Activated CD4-positive, CD25-positive, alpha-beta regulatory T cell (primary cell): ENCODE data around the gene UBE2S.
"Not testable (repeated sequence)": the region's sequence is repeated elsewhere in the genome, so short reads cannot be mapped to it uniquely, and the experiment has no call there.

Source experiments
- DNase-seq, 4 experiments: peaks; one replicate each; lab custom pipeline; 2025; lab: John Stamatoyannopoulos, UW

UBE2S gene

DNA sequence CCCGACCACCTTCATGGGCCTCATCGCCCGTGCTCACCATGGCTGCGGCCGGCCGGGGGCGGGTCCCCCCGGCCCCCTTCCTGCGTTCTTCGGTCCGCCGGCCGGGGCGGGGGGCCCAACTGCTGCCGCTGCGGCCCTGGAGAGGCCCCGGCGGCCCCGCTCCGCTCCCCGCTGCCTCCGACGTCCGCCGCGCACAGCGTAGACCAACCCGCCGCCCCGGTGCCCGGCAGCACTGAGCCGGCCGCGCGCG, at the start of gene UBE2S:
Gene UBE2S (minus strand): TSS at position 239 of the 250 bp plus-strand sequence. CDS start 199 bp downstream, at position 40.
- DNase-seq, result not testable (repeated sequence)

DNA sequence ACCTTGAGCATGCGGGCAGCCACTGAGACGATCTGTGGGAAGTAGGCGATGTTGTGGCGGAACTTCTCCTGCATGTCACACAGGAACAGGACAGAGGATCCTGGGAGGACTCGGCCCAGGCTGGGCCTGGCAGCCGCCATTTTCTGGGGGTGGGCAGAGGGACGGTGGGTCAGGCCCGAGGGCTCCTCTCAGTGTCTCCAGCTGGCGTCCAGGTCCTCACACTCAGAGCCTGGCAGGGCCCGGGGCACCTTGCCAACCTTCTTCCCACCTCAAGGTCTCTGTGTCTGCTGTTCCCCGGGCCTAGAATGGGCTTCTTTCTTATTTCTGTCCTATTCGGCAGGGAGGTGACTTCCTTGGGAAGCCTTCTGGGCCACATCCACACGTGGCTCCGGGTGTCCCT, 48.8 kb upstream of the UBE2S start:
- DNase-seq, result no peak

DNA sequence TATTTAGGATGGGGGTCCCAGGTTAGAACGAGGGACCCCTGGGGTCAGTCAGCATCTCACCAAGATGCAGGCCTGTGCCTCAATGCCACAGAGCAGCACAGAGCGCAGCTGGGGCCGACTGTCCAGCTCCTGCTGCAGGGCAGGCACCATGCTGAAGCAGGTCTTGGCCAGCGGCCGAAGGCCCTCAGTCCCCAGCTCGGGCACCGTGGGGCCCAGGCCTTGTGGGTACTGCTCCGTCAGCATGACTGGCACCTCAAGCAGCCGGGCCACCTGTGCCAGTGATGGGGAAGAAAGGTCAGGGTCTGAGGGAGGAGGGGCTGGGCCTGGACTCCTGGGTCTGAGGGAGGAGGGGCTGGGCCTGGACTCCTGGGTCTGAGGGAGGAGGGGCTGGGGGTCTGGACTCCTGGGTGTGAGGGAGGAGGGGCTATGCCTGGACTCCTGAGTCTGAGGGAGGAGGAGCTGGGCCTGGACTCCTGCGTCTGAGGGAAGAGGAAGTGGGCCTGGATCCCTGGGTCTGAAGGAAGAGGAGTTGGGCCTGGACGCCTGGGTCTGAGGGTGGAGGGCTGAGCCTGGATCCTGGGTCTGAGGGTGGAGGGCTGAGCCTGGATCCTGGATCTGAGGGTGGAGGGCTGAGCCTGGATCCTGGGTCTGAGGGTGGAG, 48.1 kb upstream of the UBE2S start:
- no peak for DNase-seq

DNA sequence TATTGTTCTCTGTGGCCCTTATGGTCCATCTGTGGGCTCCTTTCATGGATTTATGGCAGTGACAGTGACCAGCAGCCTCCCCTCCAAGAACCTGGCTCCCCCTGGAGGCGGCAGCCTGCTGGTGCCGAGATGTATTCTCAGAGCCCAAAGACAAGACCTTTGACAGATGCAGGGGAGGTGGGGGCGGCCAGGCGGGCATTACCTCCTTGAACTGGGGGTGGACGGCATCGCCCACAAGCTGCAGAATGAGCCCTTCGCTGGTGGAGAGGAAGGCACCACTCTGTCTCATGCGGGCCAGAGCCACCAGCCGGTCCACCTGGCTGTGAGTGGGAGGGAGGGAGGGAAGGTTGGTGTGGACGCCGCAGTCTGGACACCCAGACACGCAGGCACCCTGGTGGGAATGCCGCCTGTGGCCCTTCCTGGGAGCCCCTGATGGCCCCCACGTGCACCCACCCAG, 47.2 kb upstream of the UBE2S start:
- DNase-seq, result peak in 1 of 4 experiments; percentile 22

DNA sequence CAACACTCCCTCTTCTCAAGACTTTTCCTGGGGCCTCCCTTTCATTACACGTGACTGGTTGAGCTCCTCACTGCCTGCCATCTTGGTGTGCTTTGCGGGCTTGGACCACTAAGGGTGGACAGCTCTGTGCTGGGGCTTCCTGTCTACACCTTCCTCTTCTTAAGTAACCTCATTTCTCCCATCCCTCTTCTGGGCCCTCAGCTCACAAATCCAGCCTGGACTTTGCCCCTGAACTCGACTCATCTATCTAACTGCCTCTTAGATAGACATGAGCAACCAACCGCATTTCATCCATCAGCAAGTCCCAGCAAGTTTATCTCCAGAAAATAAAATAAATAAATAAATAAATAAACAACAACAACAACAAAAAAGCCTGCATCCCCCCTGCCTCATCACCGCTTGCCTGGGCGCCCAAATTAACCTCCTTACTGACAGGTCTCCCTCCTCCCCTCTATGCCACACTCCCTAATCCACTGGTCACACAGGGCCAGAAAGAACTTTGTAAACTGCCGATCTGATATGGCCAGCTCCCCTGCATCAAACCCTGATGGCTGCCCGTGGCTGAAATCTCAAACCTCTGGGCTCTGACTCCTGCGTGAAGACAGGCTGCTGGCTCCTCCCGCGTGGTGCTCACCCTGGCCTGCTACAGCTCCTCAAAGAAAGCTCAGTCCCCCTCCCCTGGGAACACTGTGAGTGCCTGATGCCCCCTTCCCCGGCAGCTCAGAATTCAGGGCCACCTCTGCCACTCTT, 46.1 kb upstream of the UBE2S start:
- no peak for DNase-seq

DNA sequence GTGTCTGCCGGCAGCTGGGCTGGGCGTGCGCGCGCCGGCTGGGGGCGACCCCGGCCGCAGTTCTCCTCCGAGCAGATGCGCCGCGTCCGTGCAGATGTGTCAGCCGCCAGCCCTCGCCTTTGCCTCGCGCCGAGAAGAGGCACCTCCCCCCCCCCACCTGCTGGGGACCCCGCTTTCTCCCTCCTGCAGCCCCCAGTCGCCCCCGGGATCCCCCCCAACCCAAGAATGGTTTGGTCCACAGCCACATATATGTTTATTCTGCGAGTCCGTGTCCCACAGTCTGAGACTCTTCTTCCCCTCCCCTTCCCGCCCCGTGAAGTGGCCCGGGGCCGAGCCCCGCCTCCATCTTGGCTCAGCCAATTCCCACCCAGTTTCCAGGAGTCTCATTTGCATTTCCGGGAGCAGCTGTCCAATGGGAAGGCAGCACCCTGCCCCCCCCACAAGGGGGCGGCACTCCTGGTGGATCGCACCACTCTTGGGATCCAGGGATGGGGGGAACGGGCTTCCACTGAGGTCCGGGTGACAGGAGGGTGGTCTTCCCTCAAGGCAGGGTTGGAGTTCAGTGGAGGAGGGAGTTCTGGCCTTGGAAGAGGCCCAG, 45.3 kb upstream of the UBE2S start:
- DNase-seq, result peak in 1 of 4 experiments; percentile 24

DNA sequence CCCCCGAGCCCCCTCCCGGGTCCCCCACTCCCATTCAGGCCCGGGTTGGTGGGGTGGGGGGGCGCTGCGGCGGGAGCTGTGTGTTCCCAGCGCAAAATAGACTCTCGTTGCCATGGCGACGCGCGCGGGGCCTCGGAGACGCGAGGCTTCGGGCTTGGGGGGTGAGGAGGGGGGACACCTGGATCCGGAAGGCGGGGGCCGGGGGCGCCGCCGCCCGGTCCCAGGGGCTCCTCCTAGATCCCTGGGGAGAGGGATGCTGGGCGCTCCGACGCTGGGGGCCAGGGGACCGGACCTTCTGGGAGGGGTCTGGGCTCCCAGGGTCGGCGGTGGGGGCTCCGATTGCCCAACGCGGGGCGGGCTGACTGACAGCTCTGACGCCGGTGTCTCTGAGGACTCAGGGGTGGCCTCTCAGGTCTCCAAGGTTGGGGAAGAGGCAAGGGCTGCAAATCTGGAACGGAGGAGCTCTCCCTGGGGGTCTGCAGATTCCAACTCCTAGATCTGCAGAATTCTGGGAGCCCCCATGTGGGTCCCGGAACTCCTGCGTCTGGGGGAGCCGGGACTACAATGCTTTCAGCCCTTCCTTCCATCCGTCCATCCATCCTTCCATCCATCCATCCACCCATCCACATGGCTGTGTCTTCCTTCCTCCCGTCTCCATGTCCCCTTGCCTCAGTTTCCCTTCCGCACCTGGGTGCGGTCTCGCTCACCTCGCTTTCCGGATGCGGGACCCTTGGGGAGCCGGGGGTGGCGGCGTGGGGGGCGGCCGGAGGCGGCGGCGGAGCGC, 44.6 kb upstream of the UBE2S start:
- no peak for DNase-seq

DNA sequence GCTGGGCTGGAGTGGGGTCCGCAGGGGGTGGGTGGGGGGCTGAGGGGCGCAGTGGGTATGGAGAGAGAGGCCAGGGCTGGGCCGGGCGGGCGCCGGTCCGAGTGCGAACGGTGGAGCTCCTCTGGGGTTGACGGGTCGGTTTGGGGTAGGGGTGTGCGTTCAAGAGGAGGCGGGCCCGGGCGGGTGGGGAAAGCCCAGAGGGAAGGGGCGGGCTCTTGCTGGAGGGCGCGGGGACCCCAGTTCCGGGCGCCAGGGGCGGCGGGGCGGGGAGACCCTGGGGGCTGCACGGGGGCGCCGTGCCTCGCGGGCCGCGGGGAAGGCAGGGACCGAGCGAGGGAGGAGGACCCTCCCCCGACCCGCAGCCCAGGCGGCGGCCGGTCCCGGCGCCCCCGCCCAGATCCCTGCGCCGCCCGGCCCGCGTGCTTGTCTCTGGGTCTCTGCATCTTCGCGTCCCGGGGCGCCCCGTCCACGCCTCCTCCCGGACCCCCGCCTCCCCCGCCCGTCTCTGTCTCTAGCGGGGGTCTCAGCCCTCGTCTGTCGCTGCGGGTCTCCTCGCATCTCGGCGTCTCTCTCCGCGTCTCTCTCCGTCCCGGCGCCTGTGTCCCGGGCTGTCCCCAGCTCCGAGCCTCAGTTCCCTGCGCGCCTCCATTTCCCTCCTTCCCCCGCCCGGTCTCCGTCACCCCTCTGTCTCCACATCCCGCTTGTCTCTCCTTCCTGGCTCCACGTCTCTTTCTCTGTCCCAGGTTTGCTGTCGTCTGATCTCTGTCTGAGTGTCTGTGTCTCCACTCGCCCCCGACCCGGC, 43.8 kb upstream of the UBE2S start:
- no peak for DNase-seq

DNA sequence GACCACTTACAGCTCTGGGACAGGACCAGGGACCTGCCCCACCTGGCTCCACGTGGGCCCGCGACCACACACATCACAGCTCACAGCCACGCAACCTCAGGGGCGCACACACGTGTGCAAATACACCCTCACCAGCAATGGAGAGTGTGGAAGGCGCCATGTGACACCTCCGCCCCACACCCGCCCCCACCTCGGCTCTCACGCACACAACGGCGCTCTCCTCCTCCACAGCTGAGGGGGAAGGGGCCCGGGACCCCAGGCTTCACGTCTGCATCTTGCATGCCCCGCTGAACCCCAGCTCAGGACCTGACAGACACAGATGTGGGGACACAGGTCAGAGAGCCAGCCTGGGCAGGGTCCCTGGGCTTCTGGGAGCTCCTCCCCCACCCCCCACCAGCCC, 41.9 kb upstream of the UBE2S start:
- DNase-seq, result no peak

DNA sequence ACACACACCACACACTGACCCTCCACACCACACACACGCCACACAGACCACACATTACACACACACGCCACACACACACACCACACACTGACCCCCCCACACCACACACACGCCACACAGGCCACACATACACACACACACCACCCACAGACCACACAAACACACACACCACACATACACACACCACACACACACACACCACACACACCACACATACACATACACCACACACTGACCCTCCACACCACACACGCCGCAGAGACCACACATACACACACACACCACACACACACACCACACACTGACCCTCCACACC, 40.5 kb upstream of the UBE2S start:
- DNase-seq, result not testable (repeated sequence)

DNA sequence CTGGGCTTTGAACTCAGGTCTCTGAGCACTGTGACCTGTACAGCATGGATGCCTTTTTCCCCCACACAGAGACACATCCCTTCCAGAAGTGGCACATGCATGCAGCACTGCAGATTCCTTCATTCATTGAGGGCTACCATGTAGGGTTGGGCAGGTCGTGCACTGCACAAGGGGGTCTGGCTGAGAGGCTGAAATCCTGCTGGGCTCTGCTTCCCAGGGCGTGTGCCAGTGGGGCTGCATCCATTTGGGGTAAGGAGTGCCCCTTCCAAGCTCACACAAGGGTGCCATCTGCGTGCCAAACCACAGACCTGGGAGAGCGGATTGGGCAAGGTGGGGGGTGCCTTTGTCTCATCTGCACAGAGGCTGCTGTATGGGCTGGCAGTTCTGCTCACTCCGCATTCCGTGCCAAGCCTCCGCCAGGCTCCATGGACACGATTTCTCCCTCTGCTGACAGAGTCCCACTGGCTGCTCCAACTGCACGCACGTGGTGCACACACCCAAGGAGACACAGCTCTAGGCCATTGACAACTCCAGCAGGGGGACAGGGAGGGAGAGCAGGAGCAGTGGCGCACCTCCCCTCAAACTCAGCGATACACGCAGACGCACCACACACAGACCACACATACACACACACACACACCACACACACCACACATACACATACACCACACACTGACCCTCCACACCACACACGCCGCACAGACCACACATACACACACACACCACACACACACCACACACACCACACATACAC, 40.0 kb upstream of the UBE2S start:
- DNase-seq, result no peak

DNA sequence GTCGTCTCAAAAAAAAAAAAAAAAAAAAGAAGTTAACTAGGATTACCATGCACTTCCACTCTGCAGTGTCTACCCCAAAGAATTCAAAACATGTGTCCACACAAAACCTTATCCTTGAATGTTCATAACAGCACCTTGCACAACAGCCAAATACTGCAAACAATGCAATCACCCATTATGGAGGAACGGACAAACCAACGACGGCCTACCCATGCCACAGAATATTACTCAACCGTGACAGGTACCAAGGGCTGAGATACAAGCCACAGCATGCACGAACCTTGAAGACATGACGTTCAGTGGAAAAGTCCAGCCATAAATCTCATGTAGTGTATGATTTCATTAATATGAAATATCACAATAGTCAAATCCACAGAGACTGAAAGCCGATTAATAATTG, 38.5 kb upstream of the UBE2S start:
- no peak for DNase-seq

DNA sequence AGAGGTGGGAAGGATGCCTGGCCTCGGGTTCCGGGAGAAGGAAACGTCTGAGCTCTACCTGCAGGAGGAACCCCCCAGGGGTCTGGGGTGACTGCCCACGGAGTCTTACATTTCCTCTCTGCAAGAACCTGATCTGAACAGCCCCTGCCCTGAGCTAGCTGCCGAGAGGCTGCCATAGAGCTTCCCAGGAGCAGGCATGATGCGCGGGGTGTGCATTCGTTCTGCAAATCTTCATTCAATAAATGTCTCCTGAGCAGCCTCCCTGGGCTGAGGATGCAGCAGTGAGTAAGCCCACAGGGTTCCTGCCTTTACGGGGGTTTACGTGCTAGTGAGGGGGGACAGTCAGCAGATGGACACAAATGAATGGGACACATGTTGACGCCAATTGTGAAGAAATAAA, 37.1 kb upstream of the UBE2S start:
- no peak for DNase-seq

DNA sequence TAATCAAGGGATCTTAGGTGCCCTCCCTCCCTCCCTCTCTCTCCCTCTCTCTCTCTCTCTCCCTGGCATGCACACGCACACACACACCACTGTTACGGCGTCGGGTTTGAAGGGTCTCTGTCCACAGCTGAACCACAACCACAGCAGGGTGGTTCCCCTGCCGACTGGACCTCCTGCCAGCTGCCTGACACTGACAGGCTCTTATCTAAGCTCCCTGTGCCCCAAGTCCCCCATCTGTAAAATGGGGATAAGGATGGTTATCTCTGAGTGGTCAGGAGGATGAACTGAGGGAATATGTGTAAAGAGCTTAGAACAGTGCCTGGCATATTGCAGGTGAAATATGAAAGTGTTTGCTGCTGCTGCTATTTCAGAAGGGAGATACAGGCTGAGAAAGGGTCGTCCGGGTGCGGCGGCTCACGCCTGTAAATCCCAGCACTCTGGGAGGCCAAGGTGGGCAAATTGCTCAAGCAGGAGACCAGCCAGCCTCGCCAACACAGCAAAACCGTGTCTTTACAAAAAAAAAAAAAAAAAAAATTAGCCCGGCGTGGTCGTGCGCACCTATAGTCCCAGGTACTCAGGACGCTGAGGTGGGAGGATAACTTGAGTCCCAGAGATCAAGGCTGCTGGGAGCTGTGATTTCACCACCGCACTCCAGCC, 36.4 kb upstream of the UBE2S start:
- no peak for DNase-seq

DNA sequence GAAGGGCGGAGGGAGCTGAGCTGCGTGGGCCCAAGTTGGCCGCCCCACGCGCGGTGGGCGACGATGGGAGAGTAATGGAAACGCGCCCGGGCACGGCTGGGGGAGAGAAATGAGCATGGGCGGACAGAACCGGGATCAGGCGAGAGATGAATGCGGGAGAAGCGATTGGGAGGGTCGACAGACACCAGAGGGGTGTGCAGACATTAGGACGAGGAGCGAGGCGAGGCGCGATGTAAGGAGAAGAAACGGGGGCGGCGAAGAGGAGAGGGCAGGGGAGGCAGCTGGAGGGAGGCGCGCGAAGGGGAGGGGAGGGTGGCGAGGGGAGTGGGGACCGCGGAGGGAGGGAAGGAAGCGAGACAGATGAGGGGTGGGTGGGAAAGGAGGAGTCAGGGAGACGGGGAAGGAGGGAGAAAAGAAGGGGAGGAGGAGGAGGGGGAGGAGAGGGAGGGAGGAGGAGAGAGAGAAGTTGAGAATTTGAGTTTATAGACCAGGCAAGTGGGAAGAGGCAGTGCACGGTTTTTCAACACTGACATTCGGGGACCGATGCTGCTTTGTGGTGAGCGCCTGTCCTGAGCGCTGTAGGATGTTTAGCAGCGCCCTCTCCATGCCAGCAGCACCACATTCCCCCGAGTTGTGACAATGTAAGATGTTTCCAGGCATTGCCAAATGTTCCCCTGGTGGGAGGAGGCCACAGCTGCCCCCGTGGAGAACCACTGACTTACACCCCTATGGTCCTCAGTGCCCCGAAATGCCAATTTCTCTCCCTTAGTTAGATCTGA, 35.6 kb upstream of the UBE2S start, which contains the start of gene SHISA7:
Gene SHISA7 (minus strand): TSS at position 256 of the 779 bp plus-strand sequence. CDS start 437 bp downstream, outside the sequence.
- DNase-seq, result no peak

DNA sequence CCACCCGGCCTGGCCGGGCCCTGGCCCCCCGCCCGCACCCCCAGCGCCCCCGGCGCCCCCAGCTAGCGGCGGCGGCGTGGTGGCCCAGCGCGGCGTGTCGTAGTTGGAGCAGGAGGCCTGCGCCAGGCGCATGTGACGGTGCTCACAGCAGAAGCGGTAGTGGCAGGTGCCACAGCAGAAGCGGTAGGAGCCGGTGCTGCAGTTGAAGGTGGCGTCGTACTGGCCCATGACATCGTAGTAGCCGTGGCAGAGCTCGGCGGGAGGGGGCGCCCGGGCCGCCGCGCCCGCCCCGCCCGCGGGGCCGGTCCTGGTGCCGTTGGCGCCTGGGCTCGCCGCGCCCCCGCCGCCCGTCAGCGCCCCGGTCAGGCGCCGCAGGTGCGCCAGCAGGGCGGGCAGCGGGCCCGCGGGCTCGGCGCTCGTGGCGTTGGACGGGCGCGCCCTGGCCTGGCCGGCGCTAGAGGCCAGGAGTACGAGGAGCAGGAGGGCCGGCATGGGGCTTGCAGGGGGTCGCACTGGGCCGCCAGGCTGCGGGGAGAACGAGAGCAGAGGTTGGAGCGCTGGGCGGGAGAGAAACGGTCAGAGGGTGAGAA, 34.9 kb upstream of the UBE2S start:
- no peak for DNase-seq

DNA sequence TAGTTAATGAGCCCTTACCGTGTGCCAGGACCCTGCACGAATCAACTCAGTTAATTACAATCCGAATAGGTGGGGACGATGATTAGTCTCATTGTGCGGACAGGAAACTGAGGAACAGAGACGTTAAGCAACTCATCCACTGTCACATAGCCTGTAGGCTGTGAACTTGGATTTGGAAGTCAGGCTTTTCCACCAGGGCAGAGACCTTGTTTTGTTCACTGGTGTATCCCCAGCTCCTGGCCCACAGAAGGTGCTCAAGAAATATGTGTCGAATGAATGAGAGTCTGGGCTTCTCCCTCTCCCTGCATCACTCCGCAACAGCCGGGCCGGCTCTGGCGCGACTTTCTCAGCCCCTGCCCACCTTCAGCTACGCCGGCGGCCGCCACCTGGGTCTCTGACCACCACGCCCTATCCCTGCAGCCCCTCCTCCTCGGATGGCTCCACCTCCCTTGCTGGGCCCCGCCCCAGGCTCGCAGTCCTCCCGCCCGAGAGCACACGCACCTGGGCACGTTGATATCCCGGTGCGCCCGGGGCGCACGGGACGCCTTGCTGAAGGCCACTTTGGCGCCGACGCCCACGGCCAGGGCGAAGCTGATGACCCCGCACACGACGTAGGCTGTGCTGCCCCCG, 34.2 kb upstream of the UBE2S start:
- no peak for DNase-seq

DNA sequence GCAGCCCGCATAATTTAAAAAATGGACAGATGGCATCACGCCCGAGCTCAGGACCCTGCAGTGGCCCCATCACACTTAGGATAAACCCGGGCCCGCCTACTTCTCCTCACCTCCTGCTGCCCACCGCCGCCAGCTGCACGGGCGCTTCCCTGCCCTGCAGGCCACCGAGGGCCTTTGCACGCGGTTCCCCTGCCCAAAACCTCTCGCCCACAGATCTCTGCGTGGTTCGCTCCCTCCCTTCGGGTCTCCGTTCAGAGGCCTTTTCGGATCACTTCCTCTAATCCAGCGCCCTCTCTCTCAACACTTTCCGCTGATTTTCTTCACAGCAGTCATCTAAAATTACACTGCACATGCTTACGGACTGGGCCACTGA, 33.7 kb upstream of the UBE2S start:
- no peak for DNase-seq
